Retinal pigment epithelial cell (primary cell): ENCODE data around the gene ZBTB33.

ENCODE experiments used
- DNase-seq: peaks from one replicate; pipeline ENCODE4 v3.0.0-alpha.2; 2010; ENCODE audit warnings: low read depth
- H3K4me3 ChIP-seq: 2 replicates; pipeline ENCODE4 v1.5.1; 2011; ENCODE audit warnings: mild to moderate bottlenecking, low read length, control low read depth, moderate library complexity
- CTCF ChIP-seq: conservative IDR thresholded peaks from 2 replicates; pipeline ENCODE4 v1.5.1; 2011; ENCODE audit warnings: low read depth, low read length, control low read depth, inconsistent platforms

ZBTB33 gene

GRCh38 chrX:120262859-120263708 is 12.5 kb downstream of the ZBTB33 start:
- TF ChIP-seq CTCF = no peak
- no peak for DNase-seq

GRCh38 chrX:120264341-120264740 is 13.7 kb downstream of the ZBTB33 start:
- no peak for TF ChIP-seq CTCF
- no peak for DNase-seq
- no peak overlapping the region for H3K4me3 ChIP-seq

More at GRCh38 chrX:120262859-120263708, 12.5 kb downstream of the ZBTB33 start:
- no peak overlapping the region for H3K4me3 ChIP-seq

- no peak for TF ChIP-seq CTCF
- no peak overlapping the region for H3K4me3 ChIP-seq
- no peak for DNase-seq
Measured at GRCh38 chrX:120269373-120270035, 18.9 kb downstream of the ZBTB33 start.

- no peak overlapping the region for H3K4me3 ChIP-seq
- no peak for TF ChIP-seq CTCF
- DNase-seq = no peak
Measured at GRCh38 chrX:120270567-120270966, 20.0 kb downstream of the ZBTB33 start.

- H3K4me3 ChIP-seq = no peak overlapping the region
- TF ChIP-seq CTCF = no peak
- no peak for DNase-seq
Measured at GRCh38 chrX:120271218-120271617, 20.6 kb downstream of the ZBTB33 start.

GRCh38 chrX:120274145-120274544 is 23.5 kb downstream of the ZBTB33 start:
- no peak for DNase-seq
- no peak overlapping the region for H3K4me3 ChIP-seq
- TF ChIP-seq CTCF = no peak
